Right lung (tissue), 10 donors: ENCODE measurements around the gene HPRT1. TPM values are rescaled to one million over a fixed set of nuclear protein-coding genes. Genes with fewer than 3 reads are reported as not detected.
"Not testable (repeated sequence)": the region's sequence is repeated elsewhere in the genome, so short reads cannot be mapped to it uniquely, and the experiment has no call there.

Experiments
- DNase-seq, 2 donors: peaks; one replicate each; pipeline ENCODE4 v3.0.0-alpha.2; 2013
- long read RNA-seq, 8 donors: transcript quantifications; one replicate each; lab custom pipeline, GENCODE V29; 2026
- polyA plus RNA-seq, 5 donors: library from polyadenylated mRNA; unstranded; fragments of 120-200 nt; gene quantifications; one replicate each; pipeline versions ENCODE4 v1.2.1 to v1.2.3, GENCODE V29; 2013; ENCODE audit warnings: inconsistent platforms in 1 of 5, low replicate concordance in 1 of 5; ENCODE audit not compliant: insufficient read length in 5 of 5, insufficient read depth in 1 of 5

Gene HPRT1
- 10 to 100 TPM; 17.6 to 23.3 (median 19.9) TPM for polyA plus RNA-seq
- long read RNA-seq, donor 1, partial matches to known transcripts = 0 of 11 reads
- long read RNA-seq, donor 1, other reads (novel, unspliced or antisense) = 10 of 11 reads
- long read RNA-seq, donor 2, partial matches to known transcripts = 0 of 13 reads
- long read RNA-seq, donor 2, other reads (novel, unspliced or antisense) = 11 of 13 reads
- long read RNA-seq, donor 3, partial matches to known transcripts = 0 of 5 reads
- long read RNA-seq, donor 3, other reads (novel, unspliced or antisense) = 5 of 5 reads
- long read RNA-seq, donor 4, partial matches to known transcripts = 0 of 1 reads
- long read RNA-seq, donor 4, other reads (novel, unspliced or antisense) = 0 of 1 reads
- long read RNA-seq, donor 5, partial matches to known transcripts = 0 of 18 reads
- long read RNA-seq, donor 5, other reads (novel, unspliced or antisense) = 15 of 18 reads
- long read RNA-seq, donor 6, partial matches to known transcripts = 0 of 17 reads
- long read RNA-seq, donor 6, other reads (novel, unspliced or antisense) = 15 of 17 reads
- long read RNA-seq, donor 7, partial matches to known transcripts = 0 of 1 reads
- long read RNA-seq, donor 7, other reads (novel, unspliced or antisense) = 0 of 1 reads
- long read RNA-seq, donor 8, partial matches to known transcripts = 0 of 5 reads
- long read RNA-seq, donor 8, other reads (novel, unspliced or antisense) = 5 of 5 reads

- DNase-seq = peak; percentile 70 to 73
These were observed at the start of gene HPRT1 for GRCh38 chrX:134460005-134460861. HPRT1 (plus strand) TSS chrX:134460165; CDS start chrX:134460312, 147 bp downstream.

- DNase-seq = no peak
These were observed 43.9 kb upstream of the HPRT1 start for GRCh38 chrX:134416087-134416486.

GRCh38 chrX:134418317-134419113, 41.5 kb upstream of the HPRT1 start:
- DNase-seq = no peak

GRCh38 chrX:134419784-134420183, 40.2 kb upstream of the HPRT1 start:
- no peak for DNase-seq

- DNase-seq = no peak
These were observed 36.4 kb upstream of the HPRT1 start for GRCh38 chrX:134423606-134424005.

GRCh38 chrX:134426281-134426680, 33.7 kb upstream of the HPRT1 start:
- peak in 1 of 2 donors; percentile 16 for DNase-seq

- no peak for DNase-seq
These were observed 28.1 kb upstream of the HPRT1 start for GRCh38 chrX:134431894-134432293.

- DNase-seq = no peak
These were observed 24.1 kb upstream of the HPRT1 start for GRCh38 chrX:134435894-134436293.

- no peak for DNase-seq
These were observed 16.9 kb upstream of the HPRT1 start for GRCh38 chrX:134443020-134443419.

- no peak for DNase-seq
These were observed 16.5 kb upstream of the HPRT1 start for GRCh38 chrX:134443461-134443860.

- DNase-seq = no peak
These were observed 15.3 kb upstream of the HPRT1 start for GRCh38 chrX:134444681-134445080.

- no peak for DNase-seq
These were observed 7.4 kb upstream of the HPRT1 start for GRCh38 chrX:134452596-134452995.

- no peak for DNase-seq
These were observed 6.3 kb upstream of the HPRT1 start for GRCh38 chrX:134453631-134454030.

GRCh38 chrX:134454506-134454905, 5.5 kb upstream of the HPRT1 start:
- DNase-seq = no peak

GRCh38 chrX:134457708-134458107, 2.3 kb upstream of the HPRT1 start:
- DNase-seq = no peak

GRCh38 chrX:134459683-134460004, 321 bp upstream of the HPRT1 start:
- peak in 1 of 2 donors; percentile 13 for DNase-seq

GRCh38 chrX:134460862-134461220, 876 bp downstream of the HPRT1 start:
- no peak for DNase-seq

- DNase-seq = no peak
These were observed 1.5 kb downstream of the HPRT1 start for GRCh38 chrX:134461437-134461836.

- DNase-seq = no peak
These were observed 3.0 kb downstream of the HPRT1 start for GRCh38 chrX:134462927-134463326.

GRCh38 chrX:134464453-134464852, 4.5 kb downstream of the HPRT1 start:
- not testable (repeated sequence) for DNase-seq

- no peak for DNase-seq
These were observed 9.5 kb downstream of the HPRT1 start for GRCh38 chrX:134469486-134469885.
